RPMI7951 (cell line): ENCODE data around the gene PSMD14. TPM values are rescaled to one million over a fixed set of nuclear protein-coding genes. Genes with fewer than 3 reads are reported as not detected.

Experiments used
- DNase-seq: peaks from one replicate; pipeline ENCODE4 v3.0.0-alpha.2; 2012; ENCODE audit warnings: low read depth
- total RNA-seq: library from RNA; depleted of rRNA; stranded (reverse); fragments of >200 nt; shearing (Covaris generic); gene quantifications from 2 replicates; pipeline ENCODE4 v1.2.3, GENCODE V29; 2014

The PSMD14 gene
- total RNA-seq, 1 experiment from 2014 or later, result 198 TPM

DNA sequence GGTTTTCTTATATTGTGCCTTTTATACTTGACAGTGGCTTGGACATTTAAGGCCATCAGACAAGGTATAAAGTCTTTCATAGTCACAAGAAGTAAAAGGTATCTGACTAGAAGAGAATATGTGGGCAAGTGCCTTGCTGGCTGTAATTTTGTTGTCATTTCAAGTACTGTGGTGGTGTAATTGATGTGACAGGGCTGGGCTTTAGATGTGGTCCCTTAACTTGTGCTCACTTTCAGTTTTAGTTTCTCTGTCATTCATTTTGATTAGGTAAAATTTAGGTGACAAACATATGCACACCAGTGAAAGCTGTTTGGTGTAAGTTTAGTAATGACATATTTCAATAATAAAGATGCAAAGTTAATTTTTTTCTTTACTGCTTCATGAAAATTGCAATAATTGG is 76.6 kb downstream of the PSMD14 start:
- DNase-seq, result no peak

DNA sequence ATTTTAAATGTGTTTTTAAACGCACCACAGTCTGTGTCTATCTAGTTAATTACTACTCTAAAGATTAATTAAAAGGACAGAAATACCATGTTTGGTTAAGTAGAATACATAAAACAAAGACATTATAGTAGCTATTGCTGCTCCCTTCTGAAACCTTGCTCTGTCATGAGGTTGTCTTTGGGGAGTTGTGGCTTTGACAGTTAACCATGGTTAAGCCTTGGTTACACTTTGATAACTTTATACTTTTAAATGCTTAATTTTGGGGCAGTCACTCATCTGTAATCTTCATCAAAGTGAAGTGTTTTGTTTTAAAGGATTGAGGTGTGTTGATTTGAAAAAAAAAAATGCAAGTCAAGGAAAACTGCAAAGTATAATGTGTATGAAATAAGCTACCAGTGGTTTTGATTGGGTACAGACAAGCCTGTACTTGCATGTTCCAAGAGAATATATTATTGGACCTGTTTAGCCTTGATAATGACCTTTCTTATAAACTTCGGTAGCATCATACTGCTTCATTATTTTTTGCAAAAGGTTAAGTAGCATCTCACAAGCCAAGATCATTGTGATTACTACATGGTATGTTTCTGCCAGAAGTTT is 78.1 kb downstream of the PSMD14 start:
- DNase-seq, result no peak

DNA sequence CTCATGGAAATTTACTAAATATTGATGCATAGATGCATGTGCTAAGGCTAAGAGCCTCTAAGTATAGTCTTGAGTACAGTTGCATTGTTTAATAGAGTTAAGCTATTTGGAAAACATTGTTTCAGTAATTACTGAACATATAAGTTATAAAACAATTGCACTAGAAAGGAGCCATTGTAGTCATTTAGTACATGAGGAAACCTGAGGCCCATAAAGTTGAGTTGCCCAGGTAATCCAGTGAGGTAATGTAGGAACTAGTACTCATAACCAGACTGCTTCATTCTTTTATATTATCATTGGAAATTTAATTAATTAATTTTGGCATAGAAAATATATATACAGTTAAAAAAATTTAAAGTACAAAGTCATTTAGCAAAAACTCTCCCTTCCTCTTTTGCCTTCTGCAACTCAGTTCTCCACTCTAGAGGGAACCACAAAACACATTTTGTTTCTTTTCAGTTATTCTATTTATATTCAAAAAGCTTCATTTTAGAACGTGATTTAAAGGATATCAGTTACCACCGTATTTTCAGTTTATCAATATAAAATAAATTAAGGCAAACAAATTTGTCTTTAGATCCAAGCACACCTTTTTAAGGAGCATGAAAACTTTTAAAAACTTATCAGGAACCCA is 80.0 kb downstream of the PSMD14 start:
- no peak for DNase-seq

DNA sequence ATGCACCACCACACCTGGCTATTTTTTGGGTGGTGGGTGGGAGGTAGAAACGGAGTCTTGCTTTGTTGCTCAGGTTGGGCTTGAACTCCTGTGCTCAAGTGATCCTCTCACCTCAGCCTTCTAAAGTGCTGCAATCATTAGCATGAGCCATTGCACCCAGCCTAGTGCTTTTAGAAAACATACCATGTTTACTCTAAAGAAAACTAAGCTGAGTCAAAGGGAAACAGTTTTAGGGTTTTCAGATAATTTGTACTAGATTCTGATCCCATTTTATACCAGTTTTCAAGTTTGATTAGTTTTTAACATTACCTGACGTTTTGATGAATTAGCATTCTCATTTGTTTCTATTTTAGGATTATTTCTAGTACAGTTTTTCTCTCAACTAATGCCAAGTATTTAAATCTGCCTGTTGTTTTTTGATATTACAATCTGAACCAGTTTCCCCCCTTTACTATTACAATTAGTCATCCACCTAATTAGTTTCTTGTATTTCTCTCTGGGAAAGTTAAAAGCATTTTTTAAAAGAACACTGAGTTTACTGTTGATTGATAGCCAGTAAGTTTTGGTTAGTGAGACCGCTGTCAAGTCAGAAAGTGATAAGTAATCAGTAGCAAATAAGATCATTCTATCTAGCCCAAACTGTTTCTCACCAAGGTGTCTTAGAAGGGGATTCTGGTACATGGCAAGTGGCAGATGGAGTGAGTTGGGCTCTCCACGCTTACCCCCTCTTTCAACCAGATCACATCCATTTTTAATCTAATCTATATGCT is 83.7 kb downstream of the PSMD14 start:
- DNase-seq, result no peak

DNA sequence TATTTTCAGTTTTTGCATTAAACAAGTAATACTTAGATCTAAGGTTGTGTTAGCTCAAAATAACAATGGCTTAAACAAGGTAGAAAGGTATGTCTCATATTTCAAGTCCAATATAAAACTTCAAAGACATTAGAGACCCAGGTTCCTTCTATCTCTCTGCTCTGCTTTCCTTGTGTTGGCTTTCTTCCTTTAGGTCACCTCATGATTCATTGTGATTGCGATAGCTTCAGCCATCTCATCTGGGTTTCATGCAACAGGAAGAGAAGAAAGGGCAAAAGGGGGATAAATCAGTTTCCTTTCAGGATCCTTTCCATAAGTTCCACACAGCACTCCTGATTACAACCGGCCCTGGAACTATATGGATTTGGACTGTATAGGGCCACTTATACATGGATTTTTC is 91.9 kb downstream of the PSMD14 start:
- no peak for DNase-seq

DNA sequence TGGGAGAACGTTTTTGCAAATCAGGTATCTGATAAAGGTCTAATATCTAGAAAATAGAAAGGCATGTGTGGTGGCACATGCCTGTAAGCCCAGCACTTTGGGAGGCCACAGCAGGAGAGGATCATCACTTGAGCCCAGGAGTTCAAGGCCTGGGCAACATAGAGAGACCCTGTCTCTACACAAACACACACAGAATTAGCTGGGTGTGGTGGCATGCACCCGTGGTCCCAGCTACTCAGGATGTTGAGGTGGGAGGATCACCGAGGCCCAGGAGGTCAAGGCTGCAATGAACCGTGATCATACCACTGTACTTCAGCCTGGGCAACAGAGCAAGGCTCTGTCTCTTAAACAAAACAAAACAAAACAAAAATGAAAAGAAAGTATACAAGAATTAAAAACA is 94.1 kb downstream of the PSMD14 start:
- DNase-seq, result no peak

DNA sequence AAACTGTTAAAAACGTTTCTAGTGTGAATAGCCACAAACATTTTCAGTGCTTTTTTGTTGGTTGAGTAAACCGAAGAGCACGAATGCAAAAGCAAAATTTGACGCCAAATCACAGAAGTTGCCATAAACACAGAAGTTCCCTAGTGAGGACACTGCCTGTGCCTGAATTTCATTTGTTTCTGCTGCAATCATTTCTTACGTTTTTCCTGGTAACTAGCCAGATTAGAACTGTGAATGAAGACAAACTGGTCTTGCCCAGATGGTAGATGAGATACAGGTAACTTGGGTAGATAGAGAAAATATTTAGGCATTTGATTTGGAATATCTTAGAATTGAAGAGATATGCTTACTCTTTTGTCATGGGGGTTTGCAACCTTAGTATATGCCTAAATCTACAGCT is 98.1 kb downstream of the PSMD14 start:
- DNase-seq, result no peak

DNA sequence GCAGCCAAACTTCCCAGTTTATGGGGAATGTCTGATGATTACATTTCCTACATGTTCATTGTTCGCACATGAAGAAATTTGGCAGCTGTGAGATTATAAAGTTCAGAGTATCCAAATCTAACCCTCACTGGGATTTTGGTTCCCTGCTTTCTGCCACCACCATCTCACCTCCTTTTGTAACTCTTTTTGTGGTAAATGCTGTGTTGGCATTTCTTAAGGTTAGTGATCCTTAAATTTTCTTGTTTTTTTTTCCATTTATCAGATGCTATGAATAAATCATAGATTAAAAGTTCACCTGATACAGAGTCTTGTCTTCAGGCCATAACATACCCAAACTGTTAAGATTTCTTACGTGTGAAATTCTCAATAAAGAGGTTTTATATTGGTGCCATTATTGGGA is 99.4 kb downstream of the PSMD14 start:
- DNase-seq, result no peak

DNA sequence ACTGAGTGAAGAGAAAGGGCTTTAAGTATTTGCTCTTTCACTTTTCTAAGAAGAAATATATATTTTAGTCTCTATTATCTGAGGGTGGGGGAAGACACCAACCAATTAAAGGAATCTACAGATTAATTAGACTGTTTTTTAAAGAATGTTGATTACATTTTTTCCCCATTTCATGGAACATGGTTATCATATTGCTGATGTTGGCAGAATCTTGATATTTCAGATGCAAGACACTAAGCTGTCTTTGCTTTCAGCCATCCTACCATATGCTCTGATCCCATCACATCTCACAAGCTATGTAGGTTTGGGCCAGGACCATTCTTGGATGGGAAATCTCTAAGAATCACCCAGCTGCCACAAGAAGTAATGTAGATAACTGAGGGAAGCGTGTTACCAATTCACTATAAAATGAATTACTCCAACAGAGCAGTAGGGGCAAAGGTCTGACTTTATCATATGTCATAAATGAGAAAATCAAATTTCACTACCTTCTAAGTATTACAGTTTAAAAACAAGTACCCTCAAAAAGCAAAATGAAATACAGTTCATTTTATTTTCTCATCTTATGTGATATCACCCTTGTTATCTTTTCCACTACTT is 101.2 kb downstream of the PSMD14 start:
- DNase-seq, result no peak

DNA sequence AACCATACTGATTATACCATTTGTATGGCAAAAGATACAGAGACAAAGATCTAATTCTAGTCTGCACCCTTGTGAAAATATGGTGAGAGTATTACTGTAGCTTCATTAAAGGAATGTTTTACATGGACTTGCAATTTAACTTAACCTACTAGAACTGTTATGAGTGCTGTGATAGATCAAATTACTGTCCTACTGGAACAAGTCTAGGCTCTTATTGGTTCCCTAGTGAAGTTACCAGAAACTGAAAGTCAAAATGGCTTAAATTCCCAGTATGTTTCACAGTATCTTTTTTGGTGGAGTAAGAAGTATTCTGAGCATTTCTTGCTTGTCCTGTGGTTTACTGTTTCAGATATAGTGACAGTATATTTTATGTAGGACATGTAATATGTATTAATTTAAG is 104.1 kb downstream of the PSMD14 start:
- peak; percentile 28 for DNase-seq

DNA sequence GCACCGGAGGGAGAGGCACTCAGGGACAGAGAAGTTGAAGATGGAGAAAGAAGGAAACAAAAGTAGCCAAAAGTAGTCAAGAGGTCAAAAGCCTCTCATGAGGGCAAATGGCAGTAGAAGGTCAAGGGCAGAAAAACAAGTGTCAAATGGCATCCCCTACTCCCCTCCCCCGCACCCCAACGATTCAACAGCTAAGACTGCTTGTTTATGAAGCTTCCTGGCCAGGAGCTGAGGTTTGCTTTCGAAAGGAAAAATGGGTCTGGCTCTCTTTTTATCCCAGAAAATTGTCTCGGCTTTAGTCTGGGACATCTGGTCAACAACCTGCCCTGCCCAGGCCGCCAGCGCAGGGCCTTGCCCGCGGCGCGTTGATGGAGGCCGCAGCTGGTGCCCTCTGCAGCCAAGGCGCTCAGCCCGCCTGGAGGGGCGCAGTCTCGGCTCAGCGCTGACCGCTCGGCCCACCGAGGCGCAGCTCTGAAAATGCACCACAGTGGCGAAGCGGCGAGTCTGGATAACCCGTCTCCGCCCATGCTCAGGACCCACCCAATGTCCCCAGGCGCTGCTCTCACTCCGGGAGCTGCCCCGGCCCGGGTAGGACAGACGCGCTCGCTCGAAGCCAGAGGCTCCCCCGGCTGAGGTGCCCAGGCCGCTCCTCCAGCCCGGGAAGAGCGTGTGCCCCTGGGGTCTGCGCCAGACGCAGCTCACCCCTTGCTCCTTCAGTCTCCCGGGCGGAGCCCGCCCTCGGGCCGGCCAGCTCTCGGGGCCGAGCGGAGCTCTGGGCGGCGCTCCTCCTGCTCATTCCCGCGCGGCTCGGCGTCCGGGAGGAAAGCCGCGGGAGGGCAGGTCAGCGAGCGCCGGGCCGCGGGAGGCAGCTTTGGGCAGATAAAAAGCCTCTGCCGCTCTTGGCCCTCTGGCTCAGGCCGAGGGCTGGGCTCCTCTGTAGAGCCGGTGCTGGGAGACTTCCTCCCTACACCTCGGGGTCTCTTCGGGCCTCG is 106.1 kb downstream of the PSMD14 start:
- peak; percentile 78 for DNase-seq

DNA sequence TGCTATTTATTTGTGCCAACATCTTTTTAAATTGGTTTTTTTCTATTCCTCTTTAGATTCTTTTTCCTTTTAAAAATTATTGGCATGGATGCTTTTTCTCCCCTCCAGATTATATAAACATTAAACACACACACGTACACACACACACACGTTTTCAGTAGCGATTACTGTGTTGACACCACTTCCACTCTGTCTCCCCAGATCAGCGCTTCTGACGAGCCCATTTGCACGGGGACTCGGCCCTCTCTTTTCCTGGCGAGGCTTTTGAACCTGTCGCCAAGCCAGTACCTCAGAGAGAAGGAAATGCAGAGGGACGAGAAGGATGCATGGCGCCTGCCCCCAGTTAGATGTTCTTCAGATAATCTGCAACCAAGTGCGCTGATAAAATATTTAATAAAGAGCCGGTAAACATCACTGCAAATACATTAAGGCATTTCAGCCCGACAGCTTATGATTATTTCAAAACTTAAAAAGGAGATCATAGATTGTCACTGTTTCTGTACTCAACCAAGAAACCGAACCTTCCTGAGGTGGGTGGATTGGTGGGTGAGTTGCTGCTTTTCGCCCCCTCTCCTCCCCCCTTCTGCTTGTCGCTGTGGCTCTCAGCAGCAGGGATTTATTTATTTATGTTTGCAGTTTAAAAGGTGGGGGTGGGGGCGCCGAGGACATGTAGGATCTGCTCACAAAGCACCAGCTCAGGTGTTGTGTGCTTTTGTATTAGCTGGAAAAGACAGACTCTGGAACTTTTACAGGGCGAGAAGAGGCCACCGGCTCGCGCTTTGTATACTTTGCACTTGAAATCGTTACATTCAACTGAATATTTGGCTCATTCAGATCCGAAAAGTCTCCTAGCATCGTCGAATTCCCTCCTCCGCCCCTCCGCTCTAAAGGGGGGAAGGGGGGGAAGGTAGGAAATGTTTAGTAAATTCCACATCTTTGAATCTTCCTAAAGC is 107.1 kb downstream of the PSMD14 start:
- no peak for DNase-seq

DNA sequence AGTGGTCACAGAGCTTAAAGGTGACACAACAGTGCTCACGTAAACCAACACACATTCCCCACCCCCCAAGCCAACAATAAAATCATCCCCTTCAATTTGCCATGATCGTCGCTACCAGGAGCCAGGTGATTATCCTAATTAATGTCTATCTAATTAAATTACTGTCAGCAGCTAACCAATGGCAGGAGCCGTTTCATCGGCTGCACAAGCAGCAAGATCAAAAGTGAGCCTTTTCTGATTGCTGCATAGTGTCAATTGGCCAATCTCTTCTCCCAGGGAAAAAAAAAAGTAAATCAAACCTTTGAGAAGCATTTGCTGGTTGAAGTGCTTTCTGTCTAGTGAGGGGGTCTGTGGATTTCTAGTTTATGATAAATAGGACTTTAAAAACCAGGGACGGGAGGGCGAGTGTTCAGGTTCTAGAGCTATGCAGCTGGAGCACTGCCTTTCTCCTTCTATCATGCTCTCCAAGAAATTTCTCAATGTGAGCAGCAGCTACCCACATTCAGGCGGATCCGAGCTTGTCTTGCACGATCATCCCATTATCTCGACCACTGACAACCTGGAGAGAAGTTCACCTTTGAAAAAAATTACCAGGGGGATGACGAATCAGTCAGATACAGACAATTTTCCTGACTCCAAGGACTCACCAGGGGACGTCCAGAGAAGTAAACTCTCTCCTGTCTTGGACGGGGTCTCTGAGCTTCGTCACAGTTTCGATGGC is 107.9 kb downstream of the PSMD14 start, which contains the start of gene TBR1:
TBR1 (plus strand) TSS at position 311 of the 721 bp plus-strand sequence; CDS start at position 425, 114 bp downstream.
- no peak for DNase-seq

DNA sequence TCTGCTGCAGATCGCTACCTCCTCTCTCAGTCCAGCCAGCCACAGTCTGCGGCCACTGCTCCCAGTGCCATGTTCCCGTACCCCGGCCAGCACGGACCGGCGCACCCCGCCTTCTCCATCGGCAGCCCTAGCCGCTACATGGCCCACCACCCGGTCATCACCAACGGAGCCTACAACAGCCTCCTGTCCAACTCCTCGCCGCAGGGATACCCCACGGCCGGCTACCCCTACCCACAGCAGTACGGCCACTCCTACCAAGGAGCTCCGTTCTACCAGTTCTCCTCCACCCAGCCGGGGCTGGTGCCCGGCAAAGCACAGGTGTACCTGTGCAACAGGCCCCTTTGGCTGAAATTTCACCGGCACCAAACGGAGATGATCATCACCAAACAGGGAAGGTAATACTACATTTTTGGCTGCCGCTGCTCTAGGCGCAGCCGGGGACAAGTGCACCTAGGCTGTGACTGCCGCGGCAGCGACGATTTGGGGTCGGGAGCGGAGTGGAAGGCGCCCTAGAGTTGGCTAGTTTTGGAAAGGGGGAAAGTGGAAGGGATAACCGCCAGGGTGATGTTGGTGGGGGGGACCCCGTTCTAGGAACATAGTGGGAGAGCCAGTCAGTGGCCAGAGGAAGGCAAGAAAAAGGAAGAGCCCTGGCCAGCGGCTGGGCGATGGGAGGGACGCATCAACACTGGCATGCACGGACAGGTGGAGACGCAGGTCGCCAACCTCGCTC is 108.6 kb downstream of the PSMD14 start:
- DNase-seq, result no peak

DNA sequence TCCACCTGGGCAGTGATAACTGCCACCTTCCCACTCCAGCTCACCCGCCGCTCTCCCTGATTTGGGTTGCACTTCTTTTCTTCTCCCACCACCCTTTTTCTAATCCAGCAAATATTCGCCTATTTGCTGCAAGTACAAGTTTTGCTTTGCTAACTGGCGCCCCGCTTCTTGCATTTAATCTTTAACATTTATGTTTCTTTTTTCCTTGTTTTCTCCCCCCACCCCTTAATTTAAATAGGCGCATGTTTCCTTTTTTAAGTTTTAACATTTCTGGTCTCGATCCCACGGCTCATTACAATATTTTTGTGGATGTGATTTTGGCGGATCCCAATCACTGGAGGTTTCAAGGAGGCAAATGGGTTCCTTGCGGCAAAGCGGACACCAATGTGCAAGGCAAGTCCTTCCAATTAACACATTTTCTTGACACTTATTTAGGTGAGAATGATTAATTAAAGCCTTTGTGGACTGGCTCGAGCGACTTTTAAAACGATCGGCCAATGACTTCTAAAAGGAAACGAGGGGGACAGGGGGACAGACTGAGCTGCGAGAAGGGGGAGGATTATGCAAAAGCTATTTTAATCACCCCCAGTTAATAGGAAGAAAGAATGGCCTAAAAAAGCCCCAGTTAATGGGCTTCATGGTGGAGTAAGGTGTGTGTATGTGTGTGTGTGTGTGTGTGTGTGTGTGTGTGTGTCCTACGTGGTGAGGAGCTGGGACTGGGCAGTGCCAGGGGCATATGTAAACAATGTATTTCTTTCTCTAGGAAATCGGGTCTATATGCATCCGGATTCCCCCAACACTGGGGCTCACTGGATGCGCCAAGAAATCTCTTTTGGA is 109.4 kb downstream of the PSMD14 start:
- no peak for DNase-seq

DNA sequence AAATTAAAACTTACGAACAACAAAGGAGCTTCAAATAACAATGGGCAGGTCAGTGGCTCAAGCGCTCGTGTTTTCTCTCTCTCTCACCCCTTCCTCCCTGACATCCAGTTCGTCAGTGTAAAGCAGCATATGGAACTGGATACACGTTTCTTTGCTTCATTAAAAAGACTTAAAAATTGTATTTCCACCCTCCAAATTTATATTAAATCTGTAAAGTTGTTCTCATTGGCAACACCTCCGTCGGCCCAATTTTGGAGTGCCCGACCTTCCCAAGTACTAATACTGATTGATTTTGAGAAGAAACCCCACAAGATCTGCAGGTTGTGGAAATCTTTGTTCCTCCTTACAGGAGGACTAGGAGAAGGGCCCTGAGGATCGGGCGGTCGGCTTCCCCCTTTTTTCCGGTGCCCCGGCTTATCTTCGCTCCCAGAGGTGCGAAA is 110.1 kb downstream of the PSMD14 start:
- no peak for DNase-seq

DNA sequence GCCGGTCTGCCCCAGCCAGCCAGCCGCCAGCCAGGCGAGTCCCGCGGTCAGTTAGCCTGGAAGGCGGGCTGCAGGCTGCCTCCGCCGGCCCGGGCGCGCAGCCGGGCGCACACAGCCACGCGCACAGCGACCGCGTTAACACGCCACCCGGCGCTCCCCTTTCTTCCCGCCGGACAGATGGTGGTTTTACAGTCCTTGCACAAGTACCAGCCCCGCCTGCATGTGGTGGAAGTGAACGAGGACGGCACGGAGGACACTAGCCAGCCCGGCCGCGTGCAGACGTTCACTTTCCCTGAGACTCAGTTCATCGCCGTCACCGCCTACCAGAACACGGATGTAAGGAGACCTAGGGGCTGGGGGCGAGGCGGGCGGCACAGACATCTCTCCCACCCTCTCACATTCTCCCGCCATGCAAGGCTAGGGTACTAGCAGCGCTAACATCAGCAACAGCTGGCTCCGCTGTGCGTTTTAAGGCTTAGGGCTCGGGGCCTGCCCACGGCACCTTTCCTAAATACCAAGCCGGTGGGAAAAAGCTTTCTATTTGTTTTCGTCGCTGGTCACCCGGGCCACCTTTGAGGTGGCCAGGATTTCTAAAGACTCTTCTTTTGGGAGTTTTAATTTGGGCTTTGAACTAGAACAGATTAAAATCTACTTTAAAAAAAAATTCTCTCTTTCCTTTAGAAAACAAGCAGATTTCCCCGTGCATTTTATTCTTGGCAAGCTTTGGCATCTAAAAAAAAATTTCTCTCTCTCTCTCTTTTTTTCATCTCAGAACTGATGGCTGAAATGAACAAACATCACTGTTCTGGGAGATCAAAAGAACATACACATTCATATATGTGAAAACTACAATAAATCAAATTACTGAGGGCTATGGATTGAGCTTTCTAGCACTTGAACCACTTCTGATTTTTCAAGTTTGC is 110.8 kb downstream of the PSMD14 start:
- peak; percentile 24 for DNase-seq
